Measurements from ENCODE around the gene KLHDC10. TPM values are rescaled to one million over a fixed set of nuclear protein-coding genes. Genes with fewer than 3 reads are reported as not detected.

KLHDC10 gene
- total and polyA plus RNA-seq, 9 donors = 11.3 to 36.4 (median 26.7) TPM

GRCh38 chr7:130095812-130096211 is 25.5 kb downstream of the KLHDC10 start:
- no peaks in the 10 kb centered on the region for H3K4me1 ChIP-seq (ENCODE audit: insufficient read depth)
- H3K27me3 ChIP-seq = no peaks in the 10 kb centered on the region
- no peak overlapping the region for H3K4me3 ChIP-seq
- H3K27ac ChIP-seq = no peak overlapping the region
- H3K36me3 ChIP-seq = no peaks in the 10 kb centered on the region
- no peaks in the 10 kb centered on the region for H3K9me3 ChIP-seq
- 65 to 73% (median 68%) methylated on average over 1 of the region's 1 CpG for WGBS, 3 donors
- intact Hi-C loops (cut with DNase I) = no loop called here
- no peak for DNase-seq
- TF ChIP-seq CTCF (IDR thresholded peaks at IDR 0.05) = no peak
- no peak for TF ChIP-seq EP300 (IDR thresholded peaks at IDR 0.05)
- TF ChIP-seq POLR2A (IDR thresholded peaks at IDR 0.05) = no peak

GRCh38 chr7:130096243-130096827 is 26.0 kb downstream of the KLHDC10 start:
- WGBS, 3 donors = 71 to 73% (median 72%) methylated on average over 4 of the region's 4 CpGs
- Histone ChIP-seq H3K9me3 (no peaks in the 10 kb centered on the region), H3K27me3 (no peaks in the 10 kb centered on the region), H3K36me3 (no peaks in the 10 kb centered on the region), H3K4me3 (no peak overlapping the region), H3K4me1 (ENCODE audit: insufficient read depth) (no peaks in the 10 kb centered on the region), H3K27ac (no peak overlapping the region)
- TF ChIP-seq POLR2A (IDR thresholded peaks at IDR 0.05) (no peak), EP300 (IDR thresholded peaks at IDR 0.05) (no peak), CTCF (IDR thresholded peaks at IDR 0.05) (no peak)
- intact Hi-C loops (cut with DNase I) = no loop called here
- no peak for DNase-seq

- no peaks in the 10 kb centered on the region for H3K27me3 ChIP-seq
- H3K4me3 ChIP-seq = no peak overlapping the region
- no peaks in the 10 kb centered on the region for H3K4me1 ChIP-seq (ENCODE audit: insufficient read depth)
- H3K36me3 ChIP-seq = no peaks in the 10 kb centered on the region
- H3K27ac ChIP-seq = no peak overlapping the region
- H3K9me3 ChIP-seq = no peaks in the 10 kb centered on the region
- intact Hi-C loops (cut with DNase I) = no loop called here
- TF ChIP-seq CTCF (IDR thresholded peaks at IDR 0.05) (no peak), POLR2A (IDR thresholded peaks at IDR 0.05) (no peak), EP300 (IDR thresholded peaks at IDR 0.05) (no peak)
- no peak for DNase-seq
Measured at GRCh38 chr7:130099331-130099730, 29.0 kb downstream of the KLHDC10 start.

GRCh38 chr7:130102588-130102987 is 32.3 kb downstream of the KLHDC10 start:
- Histone ChIP-seq H3K9me3 (no peaks in the 10 kb centered on the region), H3K27ac (no peak overlapping the region), H3K27me3 (no peaks in the 10 kb centered on the region), H3K36me3 (no peaks in the 10 kb centered on the region), H3K4me1 (ENCODE audit: insufficient read depth) (no peaks in the 10 kb centered on the region), H3K4me3 (no peak overlapping the region)
- 90 to 97% (median 96%) methylated on average over 6 of the region's 6 CpGs for WGBS, 3 donors
- TF ChIP-seq EP300 (IDR thresholded peaks at IDR 0.05) = no peak
- no peak for TF ChIP-seq POLR2A (IDR thresholded peaks at IDR 0.05)
- TF ChIP-seq CTCF (IDR thresholded peaks at IDR 0.05) = no peak
- DNase-seq = no peak
- intact Hi-C loops (cut with DNase I) = no loop called here
